ENCODE data around the gene KRTAP23-1. TPM values are rescaled to one million over a fixed set of nuclear protein-coding genes. Genes with fewer than 3 reads are reported as not detected.

KRTAP23-1 gene
- total RNA-seq = not detected
- not detected for polyA plus RNA-seq
- long read RNA-seq, donor 1 = 0 reads
- long read RNA-seq, donor 2 = 0 reads

GRCh38 chr21:30348506-30348905, at the start of gene KRTAP23-1:
Gene KRTAP23-1, minus strand, starts transcription at chr21:30348606. Its CDS starts 0 bp downstream, at chr21:30348606.
- ATAC-seq (ENCODE audit: low FRiP score) (no peak), DNase-seq (no peak)
- Histone ChIP-seq H3K4me3 (ENCODE audit: low read length in 2 of 2) (no peak within 1 kb of the TSS), H3K9me3 (ENCODE audit: control insufficient read depth, low read length) (no peaks in the 10 kb centered on the region), H3K4me1 (ENCODE audit: control insufficient read depth in 1 of 2, insufficient read depth in 2 of 2, low read length in 2 of 2) (no peaks in the 10 kb centered on the region), H3K36me3 (ENCODE audit: control insufficient read depth in 1 of 2, insufficient read depth in 2 of 2, low read length in 1 of 2) (no peaks in the 10 kb centered on the region), H3K27me3 (ENCODE audit: control insufficient read depth in 1 of 2, insufficient read depth in 2 of 2, low read length in 1 of 2) (no peaks in the 10 kb centered on the region), H3K27ac (ENCODE audit: low read depth in 1 of 2, low read length in 2 of 2) (no peak within 1 kb of the TSS)
- 91 to 93% methylated on average over 4 of the region's 4 CpGs for WGBS, 2 donors
- intact Hi-C loops (cut with DNase I) = no loop called here

DNA sequence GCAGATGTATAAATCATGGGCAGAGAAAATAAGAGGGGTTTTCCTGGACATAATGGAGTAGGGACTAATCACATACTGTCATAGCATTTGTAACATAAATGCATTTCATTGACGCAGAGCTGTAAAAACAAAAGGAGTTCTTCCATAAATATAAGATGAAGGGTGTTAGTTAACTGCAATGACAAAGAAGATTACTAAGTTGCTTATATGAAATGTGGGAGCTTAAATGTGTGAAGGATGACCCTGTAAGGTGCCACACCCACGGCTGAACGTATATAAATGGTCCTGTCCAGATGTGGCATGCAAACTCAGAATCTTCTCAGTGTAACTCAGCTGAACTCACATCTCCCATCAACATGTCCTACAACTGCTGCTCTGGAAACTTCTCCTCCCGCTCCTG, 47.3 kb upstream of the KRTAP23-1 start, which contains the start of gene KRTAP13-1:
KRTAP13-1 (plus strand) TSS at position 301 of the 400 bp plus-strand sequence; CDS start at position 357, 56 bp downstream.
- Histone ChIP-seq H3K4me3 (ENCODE audit: low read length in 2 of 2) (no peak within 1 kb of the TSS), H3K9me3 (ENCODE audit: control insufficient read depth, low read length) (peaks cover under 1% of the 10 kb centered on the region), H3K27ac (ENCODE audit: low read depth in 1 of 2, low read length in 2 of 2) (no peak within 1 kb of the TSS), H3K4me1 (ENCODE audit: control insufficient read depth in 1 of 2, insufficient read depth in 2 of 2, low read length in 2 of 2) (no peaks in the 10 kb centered on the region), H3K36me3 (ENCODE audit: control insufficient read depth in 1 of 2, insufficient read depth in 2 of 2, low read length in 1 of 2) (no peaks in the 10 kb centered on the region), H3K27me3 (ENCODE audit: control insufficient read depth in 1 of 2, insufficient read depth in 2 of 2, low read length in 1 of 2) (no peaks in the 10 kb centered on the region)
- DNase-seq (no peak), ATAC-seq (ENCODE audit: low FRiP score) (no peak)
- 67 to 75% methylated on average over 4 of the region's 4 CpGs for WGBS, 2 donors
- intact Hi-C loops (cut with DNase I) = no loop called here

- Histone ChIP-seq H3K27me3 (ENCODE audit: control insufficient read depth in 1 of 2, insufficient read depth in 2 of 2, low read length in 1 of 2) (no peaks in the 10 kb centered on the region), H3K4me3 (ENCODE audit: low read length in 2 of 2) (no peak overlapping the region), H3K4me1 (ENCODE audit: control insufficient read depth in 1 of 2, insufficient read depth in 2 of 2, low read length in 2 of 2) (peaks cover 0 to 2% of the 10 kb centered on the region in 2 donors), H3K27ac (ENCODE audit: low read depth in 1 of 2, low read length in 2 of 2) (no peak overlapping the region), H3K9me3 (ENCODE audit: control insufficient read depth, low read length) (peaks cover 3% of the 10 kb centered on the region), H3K36me3 (ENCODE audit: control insufficient read depth in 1 of 2, insufficient read depth in 2 of 2, low read length in 1 of 2) (no peaks in the 10 kb centered on the region)
- ATAC-seq (ENCODE audit: low FRiP score) (no peak), DNase-seq (no peak)
- 12 to 16% methylated on average over 2 of the region's 2 CpGs for WGBS, 2 donors
- intact Hi-C loops (cut with DNase I) = no loop called here
These were observed 43.2 kb upstream of the KRTAP23-1 start for GRCh38 chr21:30391492-30392025.

DNA sequence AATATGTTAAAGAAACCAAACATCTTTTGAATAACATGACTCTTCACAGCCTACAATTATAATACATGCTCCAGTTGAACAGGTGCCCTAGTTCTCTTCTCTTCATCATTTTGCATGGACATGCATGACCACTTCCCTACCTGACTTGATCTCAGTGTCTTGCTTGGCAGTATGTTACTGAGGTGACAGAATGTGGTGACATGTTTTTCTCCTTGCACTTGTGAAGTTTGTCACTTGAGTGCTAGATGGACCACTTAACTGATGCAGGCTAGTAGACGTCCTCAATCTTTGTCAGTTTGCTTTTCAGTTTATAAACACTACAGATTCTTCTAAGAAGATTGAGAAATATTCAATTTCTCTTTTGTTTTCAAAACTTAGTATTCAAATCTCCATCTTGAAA, 33.8 kb upstream of the KRTAP23-1 start:
- no peaks in the 10 kb centered on the region for H3K27me3 ChIP-seq (ENCODE audit: control insufficient read depth in 1 of 2, insufficient read depth in 2 of 2, low read length in 1 of 2)
- 57% methylated on average over 1 of the region's 1 CpG for WGBS, 2 donors
- no peak overlapping the region for H3K4me3 ChIP-seq (ENCODE audit: low read length in 2 of 2)
- DNase-seq (no peak), ATAC-seq (ENCODE audit: low FRiP score) (no peak)
- H3K9me3 ChIP-seq (ENCODE audit: control insufficient read depth, low read length) = no peaks in the 10 kb centered on the region
- intact Hi-C loops (cut with DNase I) = no loop called here
- no peaks in the 10 kb centered on the region for H3K4me1 ChIP-seq (ENCODE audit: control insufficient read depth in 1 of 2, insufficient read depth in 2 of 2, low read length in 2 of 2)
- H3K27ac ChIP-seq (ENCODE audit: low read depth in 1 of 2, low read length in 2 of 2) = no peak overlapping the region
- no peaks in the 10 kb centered on the region for H3K36me3 ChIP-seq (ENCODE audit: control insufficient read depth in 1 of 2, insufficient read depth in 2 of 2, low read length in 1 of 2)

DNA sequence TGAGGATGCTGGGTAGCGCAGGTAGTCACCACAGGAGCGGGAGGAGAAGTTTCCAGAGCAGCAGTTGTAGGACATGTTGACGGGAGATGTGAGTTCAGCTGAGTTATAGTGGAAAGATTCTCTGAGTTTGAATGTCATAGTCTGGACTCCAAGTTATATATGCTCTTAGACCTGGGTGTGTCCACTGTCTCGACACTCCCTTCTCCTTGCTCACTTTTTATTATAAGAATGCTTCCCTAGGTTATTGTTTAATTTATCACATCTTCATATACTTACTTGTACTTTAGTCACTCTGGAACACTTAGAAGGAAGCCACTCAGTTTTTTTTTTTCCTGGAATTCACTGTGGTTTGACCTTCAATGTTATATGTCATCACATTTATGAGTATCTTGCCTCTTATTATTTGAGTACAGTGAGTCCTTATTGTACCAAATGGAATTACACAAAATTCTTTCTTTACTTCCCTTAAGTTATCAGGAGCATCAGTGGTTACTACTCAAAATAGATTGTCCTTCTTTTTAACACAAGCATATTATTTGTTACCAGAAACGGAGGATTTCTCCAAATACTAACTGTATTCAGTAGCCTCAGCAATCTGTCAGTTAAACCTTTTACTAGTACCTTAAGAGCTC, 23.8 kb upstream of the KRTAP23-1 start, which contains the start of gene KRTAP13-2:
KRTAP13-2 (minus strand) TSS at position 133 of the 632 bp plus-strand sequence; CDS start at position 75, 58 bp downstream.
- Histone ChIP-seq H3K36me3 (ENCODE audit: control insufficient read depth in 1 of 2, insufficient read depth in 2 of 2, low read length in 1 of 2) (no peaks in the 10 kb centered on the region), H3K27me3 (ENCODE audit: control insufficient read depth in 1 of 2, insufficient read depth in 2 of 2, low read length in 1 of 2) (no peaks in the 10 kb centered on the region), H3K9me3 (ENCODE audit: control insufficient read depth, low read length) (no peaks in the 10 kb centered on the region), H3K27ac (ENCODE audit: low read depth in 1 of 2, low read length in 2 of 2) (no peak within 1 kb of the TSS), H3K4me3 (ENCODE audit: low read length in 2 of 2) (no peak within 1 kb of the TSS), H3K4me1 (ENCODE audit: control insufficient read depth in 1 of 2, insufficient read depth in 2 of 2, low read length in 2 of 2) (no peaks in the 10 kb centered on the region)
- DNase-seq (no peak), ATAC-seq (ENCODE audit: low FRiP score) (no peak)
- intact Hi-C loops (cut with DNase I) = no loop called here
- WGBS, 2 donors = 89 to 90% methylated on average over 5 of the region's 5 CpGs

DNA sequence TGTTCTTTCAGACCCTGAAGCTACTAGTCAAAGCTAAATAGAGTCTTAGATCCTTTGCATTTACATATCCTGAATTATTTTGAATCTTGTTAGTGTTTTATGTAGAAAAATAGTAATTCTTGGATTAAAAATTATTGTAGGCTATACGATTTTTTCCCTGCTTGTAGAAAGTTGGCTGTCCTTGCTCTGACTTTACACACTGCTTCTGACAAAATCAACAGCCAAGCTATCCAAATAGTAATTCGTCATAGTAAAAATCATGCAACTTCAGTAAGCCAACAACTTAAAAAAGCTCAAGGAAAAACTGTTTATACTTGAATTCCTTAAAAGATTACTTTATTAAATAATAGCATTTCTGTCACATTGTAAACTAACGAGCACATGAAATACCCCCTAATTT, 7.5 kb upstream of the KRTAP23-1 start:
- no peaks in the 10 kb centered on the region for H3K36me3 ChIP-seq (ENCODE audit: control insufficient read depth in 1 of 2, insufficient read depth in 2 of 2, low read length in 1 of 2)
- H3K4me1 ChIP-seq (ENCODE audit: control insufficient read depth in 1 of 2, insufficient read depth in 2 of 2, low read length in 2 of 2) = no peaks in the 10 kb centered on the region
- H3K9me3 ChIP-seq (ENCODE audit: control insufficient read depth, low read length) = no peaks in the 10 kb centered on the region
- no peak for DNase-seq
- 3 to 7% methylated on average over 3 of the region's 3 CpGs for WGBS, 2 donors
- intact Hi-C loops (cut with DNase I) = no loop called here
- no peak overlapping the region for H3K27ac ChIP-seq (ENCODE audit: low read depth in 1 of 2, low read length in 2 of 2)
- no peak overlapping the region for H3K4me3 ChIP-seq (ENCODE audit: low read length in 2 of 2)
- H3K27me3 ChIP-seq (ENCODE audit: control insufficient read depth in 1 of 2, insufficient read depth in 2 of 2, low read length in 1 of 2) = no peaks in the 10 kb centered on the region
- ATAC-seq (ENCODE audit: low FRiP score) = no peak

GRCh38 chr21:30354308-30355005, 6.1 kb upstream of the KRTAP23-1 start:
- Histone ChIP-seq H3K4me3 (ENCODE audit: low read length in 2 of 2) (no peak overlapping the region), H3K9me3 (ENCODE audit: control insufficient read depth, low read length) (no peaks in the 10 kb centered on the region), H3K27ac (ENCODE audit: low read depth in 1 of 2, low read length in 2 of 2) (no peak overlapping the region), H3K27me3 (ENCODE audit: control insufficient read depth in 1 of 2, insufficient read depth in 2 of 2, low read length in 1 of 2) (no peaks in the 10 kb centered on the region), H3K4me1 (ENCODE audit: control insufficient read depth in 1 of 2, insufficient read depth in 2 of 2, low read length in 2 of 2) (no peaks in the 10 kb centered on the region), H3K36me3 (ENCODE audit: control insufficient read depth in 1 of 2, insufficient read depth in 2 of 2, low read length in 1 of 2) (no peaks in the 10 kb centered on the region)
- DNase-seq (no peak), ATAC-seq (ENCODE audit: low FRiP score) (no peak)
- intact Hi-C loops (cut with DNase I) = no loop called here
- WGBS, 2 donors = 90 to 92% methylated on average over 1 of the region's 1 CpG

- intact Hi-C loops (cut with DNase I) = no loop called here
- no peaks in the 10 kb centered on the region for H3K9me3 ChIP-seq (ENCODE audit: control insufficient read depth, low read length)
- H3K4me3 ChIP-seq (ENCODE audit: low read length in 2 of 2) = no peak overlapping the region
- 91% methylated on average over 1 of the region's 1 CpG for WGBS, 2 donors
- H3K27ac ChIP-seq (ENCODE audit: low read depth in 1 of 2, low read length in 2 of 2) = no peak overlapping the region
- H3K27me3 ChIP-seq (ENCODE audit: control insufficient read depth in 1 of 2, insufficient read depth in 2 of 2, low read length in 1 of 2) = no peaks in the 10 kb centered on the region
- ATAC-seq (ENCODE audit: low FRiP score) = no peak
- H3K36me3 ChIP-seq (ENCODE audit: control insufficient read depth in 1 of 2, insufficient read depth in 2 of 2, low read length in 1 of 2) = no peaks in the 10 kb centered on the region
- DNase-seq = no peak
- H3K4me1 ChIP-seq (ENCODE audit: control insufficient read depth in 1 of 2, insufficient read depth in 2 of 2, low read length in 2 of 2) = no peaks in the 10 kb centered on the region
These were observed 3.1 kb upstream of the KRTAP23-1 start for GRCh38 chr21:30351534-30351933.

All from aorta (tissue), 5 donors.